H1 (cell line): ENCODE measurements around the gene GP1BB. TPM values are rescaled to one million over a fixed set of nuclear protein-coding genes. Genes with fewer than 3 reads are reported as not detected.

Source experiments
- RAD21 ChIP-seq, 2 experiments: IDR thresholded peaks in 1 of 2; conservative IDR thresholded peaks in 1 of 2; 2 replicates each; pipeline ENCODE4 v1.6.1; 2011; ENCODE audit warnings: low read depth in 2 of 2, low read length in 2 of 2, improper control_type of control experiment in 1 of 2, inconsistent platforms in 1 of 2, mild to moderate bottlenecking in 1 of 2, moderate library complexity in 1 of 2
- SIN3A ChIP-seq, 2 experiments: IDR thresholded peaks in 1 of 2; conservative IDR thresholded peaks in 1 of 2; 2 replicates each; pipeline ENCODE4 v1.6.1; 2011 to 2012; ENCODE audit warnings: low read length in 2 of 2, improper control_type of control experiment in 1 of 2, low read depth in 1 of 2, mild to moderate bottlenecking in 1 of 2
- polyA plus RNA-seq, 7 experiments: library from polyadenylated mRNA; depleted of rRNA in 3 of 7; stranded (reverse) in 5 of 7; unstranded in 2 of 7; fragments of >200 nt in 5 of 7; fragments of 200-250 nt in 2 of 7; gene quantifications; 1 replicate in 5 of 7; 2 replicates in 1 of 7; 4 replicates in 1 of 7; pipeline versions ENCODE4 v1.2.1 to v1.2.3, GENCODE V29; 2011 to 2013; ENCODE audit warnings: missing spikeins in 2 of 7, mixed read lengths in 2 of 7
- total RNA-seq: library from RNA; stranded (reverse); fragmentation: NEBNext Ultra II Directional; extraction: Animal tissue kit (Norgen Biotek cat#: 25700); gene quantifications from 2 replicates; pipeline ENCODE4 v1.2.1, GENCODE V29; 2021
- TF ChIP-seq, protein P1 (sequence below): fragments of 300-600 bp; sonication (generic); IDR thresholded peaks from 2 replicates; pipeline ENCODE4 v1.7.1; 2012; ENCODE audit warnings: low read length, moderate library complexity, mild to moderate bottlenecking, inconsistent platforms; ENCODE audit not compliant: insufficient replicate concordance

Gene GP1BB
- total and polyA plus RNA-seq, 2 of the 8 experiments (the other 6 are each of a cell fraction or from before 2014, with no cell fraction given) = 0.36 TPM; not detected in 1

DNA sequence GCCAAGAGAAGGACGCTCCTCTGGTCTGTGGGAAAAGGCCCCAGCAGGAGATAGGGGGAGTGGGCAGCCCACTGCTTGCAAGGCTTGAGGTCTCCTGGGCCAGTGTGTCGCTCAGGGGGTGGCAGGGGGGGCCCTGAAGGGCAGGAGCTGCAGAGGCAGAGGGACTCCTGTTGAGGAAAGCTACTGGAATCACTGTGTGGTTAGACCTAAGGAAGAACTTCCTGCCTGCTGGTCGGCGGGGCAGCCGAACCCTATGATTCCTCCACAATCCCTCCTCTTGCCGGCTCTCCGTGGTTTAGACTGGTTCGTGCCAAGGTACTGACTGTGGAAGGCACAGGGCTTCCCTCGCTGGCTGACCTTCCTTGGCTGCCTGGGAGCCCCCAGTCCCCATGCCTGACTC lies 6.2 kb downstream of the GP1BB start (continued):
- TF ChIP-seq, protein P1, sequence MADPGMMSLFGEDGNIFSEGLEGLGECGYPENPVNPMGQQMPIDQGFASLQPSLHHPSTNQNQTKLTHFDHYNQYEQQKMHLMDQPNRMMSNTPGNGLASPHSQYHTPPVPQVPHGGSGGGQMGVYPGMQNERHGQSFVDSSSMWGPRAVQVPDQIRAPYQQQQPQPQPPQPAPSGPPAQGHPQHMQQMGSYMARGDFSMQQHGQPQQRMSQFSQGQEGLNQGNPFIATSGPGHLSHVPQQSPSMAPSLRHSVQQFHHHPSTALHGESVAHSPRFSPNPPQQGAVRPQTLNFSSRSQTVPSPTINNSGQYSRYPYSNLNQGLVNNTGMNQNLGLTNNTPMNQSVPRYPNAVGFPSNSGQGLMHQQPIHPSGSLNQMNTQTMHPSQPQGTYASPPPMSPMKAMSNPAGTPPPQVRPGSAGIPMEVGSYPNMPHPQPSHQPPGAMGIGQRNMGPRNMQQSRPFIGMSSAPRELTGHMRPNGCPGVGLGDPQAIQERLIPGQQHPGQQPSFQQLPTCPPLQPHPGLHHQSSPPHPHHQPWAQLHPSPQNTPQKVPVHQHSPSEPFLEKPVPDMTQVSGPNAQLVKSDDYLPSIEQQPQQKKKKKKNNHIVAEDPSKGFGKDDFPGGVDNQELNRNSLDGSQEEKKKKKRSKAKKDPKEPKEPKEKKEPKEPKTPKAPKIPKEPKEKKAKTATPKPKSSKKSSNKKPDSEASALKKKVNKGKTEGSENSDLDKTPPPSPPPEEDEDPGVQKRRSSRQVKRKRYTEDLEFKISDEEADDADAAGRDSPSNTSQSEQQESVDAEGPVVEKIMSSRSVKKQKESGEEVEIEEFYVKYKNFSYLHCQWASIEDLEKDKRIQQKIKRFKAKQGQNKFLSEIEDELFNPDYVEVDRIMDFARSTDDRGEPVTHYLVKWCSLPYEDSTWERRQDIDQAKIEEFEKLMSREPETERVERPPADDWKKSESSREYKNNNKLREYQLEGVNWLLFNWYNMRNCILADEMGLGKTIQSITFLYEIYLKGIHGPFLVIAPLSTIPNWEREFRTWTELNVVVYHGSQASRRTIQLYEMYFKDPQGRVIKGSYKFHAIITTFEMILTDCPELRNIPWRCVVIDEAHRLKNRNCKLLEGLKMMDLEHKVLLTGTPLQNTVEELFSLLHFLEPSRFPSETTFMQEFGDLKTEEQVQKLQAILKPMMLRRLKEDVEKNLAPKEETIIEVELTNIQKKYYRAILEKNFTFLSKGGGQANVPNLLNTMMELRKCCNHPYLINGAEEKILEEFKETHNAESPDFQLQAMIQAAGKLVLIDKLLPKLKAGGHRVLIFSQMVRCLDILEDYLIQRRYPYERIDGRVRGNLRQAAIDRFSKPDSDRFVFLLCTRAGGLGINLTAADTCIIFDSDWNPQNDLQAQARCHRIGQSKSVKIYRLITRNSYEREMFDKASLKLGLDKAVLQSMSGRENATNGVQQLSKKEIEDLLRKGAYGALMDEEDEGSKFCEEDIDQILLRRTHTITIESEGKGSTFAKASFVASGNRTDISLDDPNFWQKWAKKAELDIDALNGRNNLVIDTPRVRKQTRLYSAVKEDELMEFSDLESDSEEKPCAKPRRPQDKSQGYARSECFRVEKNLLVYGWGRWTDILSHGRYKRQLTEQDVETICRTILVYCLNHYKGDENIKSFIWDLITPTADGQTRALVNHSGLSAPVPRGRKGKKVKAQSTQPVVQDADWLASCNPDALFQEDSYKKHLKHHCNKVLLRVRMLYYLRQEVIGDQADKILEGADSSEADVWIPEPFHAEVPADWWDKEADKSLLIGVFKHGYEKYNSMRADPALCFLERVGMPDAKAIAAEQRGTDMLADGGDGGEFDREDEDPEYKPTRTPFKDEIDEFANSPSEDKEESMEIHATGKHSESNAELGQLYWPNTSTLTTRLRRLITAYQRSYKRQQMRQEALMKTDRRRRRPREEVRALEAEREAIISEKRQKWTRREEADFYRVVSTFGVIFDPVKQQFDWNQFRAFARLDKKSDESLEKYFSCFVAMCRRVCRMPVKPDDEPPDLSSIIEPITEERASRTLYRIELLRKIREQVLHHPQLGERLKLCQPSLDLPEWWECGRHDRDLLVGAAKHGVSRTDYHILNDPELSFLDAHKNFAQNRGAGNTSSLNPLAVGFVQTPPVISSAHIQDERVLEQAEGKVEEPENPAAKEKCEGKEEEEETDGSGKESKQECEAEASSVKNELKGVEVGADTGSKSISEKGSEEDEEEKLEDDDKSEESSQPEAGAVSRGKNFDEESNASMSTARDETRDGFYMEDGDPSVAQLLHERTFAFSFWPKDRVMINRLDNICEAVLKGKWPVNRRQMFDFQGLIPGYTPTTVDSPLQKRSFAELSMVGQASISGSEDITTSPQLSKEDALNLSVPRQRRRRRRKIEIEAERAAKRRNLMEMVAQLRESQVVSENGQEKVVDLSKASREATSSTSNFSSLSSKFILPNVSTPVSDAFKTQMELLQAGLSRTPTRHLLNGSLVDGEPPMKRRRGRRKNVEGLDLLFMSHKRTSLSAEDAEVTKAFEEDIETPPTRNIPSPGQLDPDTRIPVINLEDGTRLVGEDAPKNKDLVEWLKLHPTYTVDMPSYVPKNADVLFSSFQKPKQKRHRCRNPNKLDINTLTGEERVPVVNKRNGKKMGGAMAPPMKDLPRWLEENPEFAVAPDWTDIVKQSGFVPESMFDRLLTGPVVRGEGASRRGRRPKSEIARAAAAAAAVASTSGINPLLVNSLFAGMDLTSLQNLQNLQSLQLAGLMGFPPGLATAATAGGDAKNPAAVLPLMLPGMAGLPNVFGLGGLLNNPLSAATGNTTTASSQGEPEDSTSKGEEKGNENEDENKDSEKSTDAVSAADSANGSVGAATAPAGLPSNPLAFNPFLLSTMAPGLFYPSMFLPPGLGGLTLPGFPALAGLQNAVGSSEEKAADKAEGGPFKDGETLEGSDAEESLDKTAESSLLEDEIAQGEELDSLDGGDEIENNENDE = no peak
- TF ChIP-seq RAD21 (IDR thresholded peaks at IDR 0.05 in 1 of 2, conservative IDR thresholded peaks at IDR 0.05 in 1 of 2; ENCODE audit: low read depth in 2 of 2, low read length in 2 of 2) (no peak), SIN3A (conservative IDR thresholded peaks at IDR 0.05 in 1 of 2, IDR thresholded peaks at IDR 0.05 in 1 of 2; ENCODE audit: low read depth in 1 of 2, low read length in 2 of 2) (no peak)
